ENCODE data around the gene PFAS.

PFAS gene

GRCh38 chr17:8267480-8268147 lies 18.5 kb downstream of the PFAS start:
- no peak for TF ChIP-seq CTCF (conservative IDR thresholded peaks at IDR 0.05; ENCODE audit: control insufficient read depth, insufficient read depth, low read depth, low read length)
- no peak overlapping the region for H3K4me3 ChIP-seq (ENCODE audit: control insufficient read depth, low read depth, low read length)
- no peak for DNase-seq (ENCODE audit: low read depth)

DNA sequence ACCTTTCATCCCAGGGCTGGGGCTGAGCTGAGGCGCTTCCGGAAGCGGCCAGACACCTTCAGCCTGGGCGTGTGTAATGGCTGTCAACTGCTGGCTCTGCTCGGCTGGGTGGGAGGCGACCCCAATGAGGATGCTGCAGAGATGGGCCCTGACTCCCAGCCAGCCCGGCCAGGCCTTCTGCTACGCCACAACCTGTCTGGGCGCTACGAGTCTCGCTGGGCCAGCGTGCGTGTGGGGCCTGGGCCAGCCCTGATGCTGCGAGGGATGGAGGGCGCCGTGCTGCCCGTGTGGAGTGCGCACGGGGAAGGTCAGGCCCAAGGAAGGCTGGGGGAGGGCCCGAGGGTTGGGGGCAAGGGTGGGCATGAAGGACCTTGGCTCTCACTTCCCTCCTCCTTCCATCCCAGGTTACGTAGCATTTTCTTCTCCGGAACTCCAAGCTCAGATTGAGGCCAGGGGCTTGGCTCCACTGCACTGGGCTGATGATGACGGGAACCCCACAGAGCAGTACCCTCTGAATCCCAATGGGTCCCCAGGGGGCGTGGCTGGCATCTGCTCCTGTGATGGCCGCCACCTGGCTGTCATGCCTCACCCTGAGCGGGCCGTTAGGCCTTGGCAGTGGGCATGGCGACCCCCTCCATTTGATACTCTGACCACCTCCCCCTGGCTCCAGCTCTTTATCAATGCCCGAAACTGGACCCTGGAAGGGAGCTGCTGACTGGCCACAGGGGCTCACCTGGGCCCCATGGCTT lies 19.6 kb downstream of the PFAS start:
- no peak for TF ChIP-seq CTCF (conservative IDR thresholded peaks at IDR 0.05; ENCODE audit: control insufficient read depth, insufficient read depth, low read depth, low read length)
- no peak for DNase-seq (ENCODE audit: low read depth)
- H3K4me3 ChIP-seq (ENCODE audit: control insufficient read depth, low read depth, low read length): no peak overlapping the region

- TF ChIP-seq CTCF (conservative IDR thresholded peaks at IDR 0.05; ENCODE audit: control insufficient read depth, insufficient read depth, low read depth, low read length): no peak
Measured at GRCh38 chr17:8272421-8272820, 23.3 kb downstream of the PFAS start.

GRCh38 chr17:8273884-8274444 lies 24.9 kb downstream of the PFAS start:
- no peak overlapping the region for H3K4me3 ChIP-seq (ENCODE audit: control insufficient read depth, low read depth, low read length)
- no peak for TF ChIP-seq CTCF (conservative IDR thresholded peaks at IDR 0.05; ENCODE audit: control insufficient read depth, insufficient read depth, low read depth, low read length)
- no peak for DNase-seq (ENCODE audit: low read depth)

More at GRCh38 chr17:8272421-8272820, 23.3 kb downstream of the PFAS start:
- DNase-seq (ENCODE audit: low read depth): no peak
- no peak overlapping the region for H3K4me3 ChIP-seq (ENCODE audit: control insufficient read depth, low read depth, low read length)

- no peak for DNase-seq (ENCODE audit: low read depth)
- TF ChIP-seq CTCF (conservative IDR thresholded peaks at IDR 0.05; ENCODE audit: control insufficient read depth, insufficient read depth, low read depth, low read length): no peak
- no peak overlapping the region for H3K4me3 ChIP-seq (ENCODE audit: control insufficient read depth, low read depth, low read length)
Measured at GRCh38 chr17:8274816-8275215, 25.7 kb downstream of the PFAS start.

DNA sequence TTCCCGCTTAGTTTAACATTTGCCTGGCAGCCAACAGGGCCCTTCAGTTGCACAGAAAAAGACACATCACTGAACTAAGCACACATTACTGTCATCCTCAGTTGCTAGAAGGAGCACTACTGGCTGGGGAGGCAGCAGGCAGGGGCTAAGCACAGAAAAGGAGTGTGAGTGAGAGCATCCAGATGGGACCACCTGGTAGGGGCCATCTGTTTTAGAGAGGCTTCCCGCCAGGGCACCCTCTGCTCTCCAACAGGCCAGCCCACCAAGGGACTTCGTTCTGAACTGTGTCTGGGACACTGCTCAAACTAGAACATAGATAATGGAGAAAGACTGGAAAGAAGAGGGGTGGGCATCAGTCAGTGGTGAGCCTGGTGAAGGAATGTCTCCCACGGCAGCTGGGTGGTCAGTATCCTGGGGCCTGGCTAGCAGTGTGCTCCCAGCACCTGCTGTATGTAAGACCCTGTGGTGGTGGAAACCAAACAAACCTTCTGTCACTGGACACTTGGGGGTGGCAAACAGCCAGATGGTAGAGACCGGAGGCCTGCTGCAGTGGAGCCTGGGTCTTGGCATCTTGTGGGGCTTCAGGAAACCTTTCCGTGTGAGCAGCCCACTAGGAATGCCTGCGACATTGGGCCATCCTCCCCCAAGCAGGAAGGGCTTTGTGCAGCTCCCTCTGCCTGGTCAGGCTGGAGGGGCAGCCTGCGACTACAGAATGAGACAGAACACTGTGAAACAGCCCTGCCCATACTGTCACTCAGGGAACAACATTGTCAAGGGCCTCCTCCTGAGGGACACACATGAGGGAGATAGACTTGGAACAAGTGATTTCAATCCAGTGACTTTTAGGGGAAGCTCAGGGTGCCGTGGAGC lies 26.6 kb downstream of the PFAS start:
- no peak for TF ChIP-seq CTCF (conservative IDR thresholded peaks at IDR 0.05; ENCODE audit: control insufficient read depth, insufficient read depth, low read depth, low read length)
- DNase-seq (ENCODE audit: low read depth): no peak

More for the DNA sequence above, 26.6 kb downstream of the PFAS start:
- no peak overlapping the region for H3K4me3 ChIP-seq (ENCODE audit: control insufficient read depth, low read depth, low read length)
